NCI-H128 (cell line): Measurements from ENCODE around the gene PKD1L1.
"Not testable (repeated sequence)": the region's sequence is repeated elsewhere in the genome, so short reads cannot be mapped to it uniquely, and the experiment has no call there.

ENCODE experiments used
- DNase-seq: peaks from one replicate; lab custom pipeline; 2025; ENCODE audit not compliant: unreplicated experiment; lab: John Stamatoyannopoulos, UW

PKD1L1 gene

GRCh38 chr7:47948141-47948790 lies at the start of gene PKD1L1:
TSS of gene PKD1L1 (minus strand) at chr7:47948466. CDS start at chr7:47948440, 26 bp downstream.
- DNase-seq, result no peak

- DNase-seq, result no peak
Observed at GRCh38 chr7:47992446-47992845, 44.2 kb upstream of the PKD1L1 start.

- no peak for DNase-seq
Observed at GRCh38 chr7:47991741-47992311, 43.6 kb upstream of the PKD1L1 start.

- DNase-seq, result no peak
Observed at GRCh38 chr7:47991270-47991669, 43.0 kb upstream of the PKD1L1 start.

GRCh38 chr7:47990592-47990991 lies 42.3 kb upstream of the PKD1L1 start:
- DNase-seq, result no peak

GRCh38 chr7:47989607-47990400 lies 41.5 kb upstream of the PKD1L1 start:
- not testable (repeated sequence) for DNase-seq

GRCh38 chr7:47988496-47989386 lies 40.5 kb upstream of the PKD1L1 start:
- DNase-seq, result no peak

- DNase-seq, result no peak
Observed at GRCh38 chr7:47982610-47983009, 34.3 kb upstream of the PKD1L1 start.

- DNase-seq, result not testable (repeated sequence)
Observed at GRCh38 chr7:47980648-47981047, 32.4 kb upstream of the PKD1L1 start.

- no peak for DNase-seq
Observed at GRCh38 chr7:47979832-47980181, 31.5 kb upstream of the PKD1L1 start.

- DNase-seq, result peak; percentile 53
Observed at GRCh38 chr7:47979145-47979831, 31.0 kb upstream of the PKD1L1 start, which contains the start of gene HUS1. TSS of gene HUS1 (minus strand) at chr7:47979615. CDS start at chr7:47979519, 96 bp downstream.

GRCh38 chr7:47978790-47979144 lies 30.5 kb upstream of the PKD1L1 start:
- no peak for DNase-seq

GRCh38 chr7:47973739-47974138 lies 25.5 kb upstream of the PKD1L1 start:
- DNase-seq, result no peak

- DNase-seq, result no peak
Observed at GRCh38 chr7:47970761-47971160, 22.5 kb upstream of the PKD1L1 start.

- DNase-seq, result peak; percentile 28
Observed at GRCh38 chr7:47968847-47969774, 20.8 kb upstream of the PKD1L1 start.

GRCh38 chr7:47967708-47968107 lies 19.4 kb upstream of the PKD1L1 start:
- no peak for DNase-seq

GRCh38 chr7:47967123-47967522 lies 18.9 kb upstream of the PKD1L1 start:
- DNase-seq, result no peak

- DNase-seq, result no peak
Observed at GRCh38 chr7:47965456-47965855, 17.2 kb upstream of the PKD1L1 start.

- no peak for DNase-seq
Observed at GRCh38 chr7:47962262-47962661, 14.0 kb upstream of the PKD1L1 start.

- no peak for DNase-seq
Observed at GRCh38 chr7:47957156-47957555, 8.9 kb upstream of the PKD1L1 start.
